ENCODE results near the gene TUT4. TPM values are rescaled to one million over a fixed set of nuclear protein-coding genes. Genes with fewer than 3 reads are reported as not detected.

TUT4 gene
- total RNA-seq, 1 donor from 2014 or later, result 139 TPM

GRCh38 chr1:52592637-52593323 is 39.9 kb upstream of the TUT4 start:
- H4K20me1 ChIP-seq (ENCODE audit: low read depth), result no peaks in the 10 kb centered on the region
- H3K9me3 Mint-ChIP-seq, result no peaks in the 10 kb centered on the region
- no peaks in the 10 kb centered on the region for H3K27me3 ChIP-seq
- H3K9ac ChIP-seq, result no peak overlapping the region
- H3K27ac ChIP-seq, result no peak overlapping the region
- no peak overlapping the region for H3K4me2 ChIP-seq
- peaks cover 21% of the 10 kb centered on the region for H3F3A ChIP-seq (ENCODE audit: low read depth)
- peaks cover 43% of the 10 kb centered on the region for H3K4me1 ChIP-seq
- peaks cover 55% of the 10 kb centered on the region for H3K4me1 Mint-ChIP-seq
- no peak overlapping the region for H2AFZ ChIP-seq (replicated peaks)
- no peak for DNase-seq (ENCODE audit: low spot score)
- H3K9me3 ChIP-seq (ENCODE audit: low read depth), result no peaks in the 10 kb centered on the region
- H3K27me3 Mint-ChIP-seq (ENCODE audit: insufficient read depth, low read depth), result peaks cover 8% of the 10 kb centered on the region
- H3K4me3 Mint-ChIP-seq, result no peak overlapping the region
- no peaks in the 10 kb centered on the region for H3K79me2 ChIP-seq (ENCODE audit: low read depth)
- no peak overlapping the region for H3K4me3 ChIP-seq
- H3K36me3 ChIP-seq, result no peaks in the 10 kb centered on the region
- no peak for TF ChIP-seq EZH2phosphoT487 (IDR thresholded peaks at IDR 0.05)
- no peak for TF ChIP-seq EZH2 (IDR thresholded peaks at IDR 0.05)
- TF ChIP-seq CTCF (IDR thresholded peaks at IDR 0.05), result no peak
- H3K36me3 Mint-ChIP-seq, result no peaks in the 10 kb centered on the region
- H3K27ac Mint-ChIP-seq, result peak overlapping the region; percentile 44

GRCh38 chr1:52590266-52590665 is 37.4 kb upstream of the TUT4 start:
- Histone ChIP-seq H3K9ac (no peak overlapping the region), H3K9me3 (ENCODE audit: low read depth) (no peaks in the 10 kb centered on the region), H3K4me1 (peaks cover 53% of the 10 kb centered on the region), H3K27me3 (no peaks in the 10 kb centered on the region), H4K20me1 (ENCODE audit: low read depth) (no peaks in the 10 kb centered on the region), H3K4me2 (peak overlapping the region; percentile 74), H3K79me2 (ENCODE audit: low read depth) (no peaks in the 10 kb centered on the region), H3K4me3 (peak overlapping the region; percentile 33), H3K36me3 (no peaks in the 10 kb centered on the region), H2AFZ (replicated peaks) (no peak overlapping the region), H3K27ac (peak overlapping the region; percentile 77), H3F3A (ENCODE audit: low read depth) (peaks cover 21% of the 10 kb centered on the region)
- H3K9me3 Mint-ChIP-seq, result no peaks in the 10 kb centered on the region
- TF ChIP-seq CTCF (IDR thresholded peaks at IDR 0.05) (no peak), EZH2 (IDR thresholded peaks at IDR 0.05) (no peak), EZH2phosphoT487 (IDR thresholded peaks at IDR 0.05) (no peak)
- no peaks in the 10 kb centered on the region for H3K36me3 Mint-ChIP-seq
- H3K4me1 Mint-ChIP-seq, result peaks cover 64% of the 10 kb centered on the region
- H3K27ac Mint-ChIP-seq, result peak overlapping the region; percentile 80
- H3K27me3 Mint-ChIP-seq (ENCODE audit: insufficient read depth, low read depth), result peaks cover 8% of the 10 kb centered on the region
- peak overlapping the region; percentile 18 for H3K4me3 Mint-ChIP-seq
- DNase-seq (ENCODE audit: low spot score), result peak; percentile 90

- DNase-seq (ENCODE audit: low spot score), result no peak
Observed at GRCh38 chr1:52588535-52588934, 35.6 kb upstream of the TUT4 start.

More at GRCh38 chr1:52588535-52588934, 35.6 kb upstream of the TUT4 start:
- Mint-ChIP-seq H3K36me3 (no peaks in the 10 kb centered on the region), H3K4me3 (no peak overlapping the region), H3K27me3 (ENCODE audit: insufficient read depth, low read depth) (peaks cover 8% of the 10 kb centered on the region), H3K27ac (peak overlapping the region; percentile 84), H3K9me3 (no peaks in the 10 kb centered on the region), H3K4me1 (peaks cover 55% of the 10 kb centered on the region)
- Histone ChIP-seq H3K4me3 (no peak overlapping the region), H3K4me2 (peak overlapping the region; percentile 32), H3K9me3 (ENCODE audit: low read depth) (no peaks in the 10 kb centered on the region), H4K20me1 (ENCODE audit: low read depth) (no peaks in the 10 kb centered on the region), H3K27me3 (no peaks in the 10 kb centered on the region), H3K4me1 (peaks cover 43% of the 10 kb centered on the region), H2AFZ (replicated peaks) (peak overlapping the region; percentile 32), H3K79me2 (ENCODE audit: low read depth) (no peaks in the 10 kb centered on the region), H3F3A (ENCODE audit: low read depth) (peaks cover 21% of the 10 kb centered on the region), H3K36me3 (no peaks in the 10 kb centered on the region), H3K9ac (no peak overlapping the region), H3K27ac (no peak overlapping the region)
- TF ChIP-seq CTCF (IDR thresholded peaks at IDR 0.05) (no peak), EZH2 (IDR thresholded peaks at IDR 0.05) (no peak), EZH2phosphoT487 (IDR thresholded peaks at IDR 0.05) (no peak)
